Measurements from ENCODE around the gene ZC3H18. TPM values are rescaled to one million over a fixed set of nuclear protein-coding genes. Genes with fewer than 3 reads are reported as not detected.

ZC3H18 gene
- total RNA-seq, 1 experiment from 2014 or later: 76.4 TPM

DNA sequence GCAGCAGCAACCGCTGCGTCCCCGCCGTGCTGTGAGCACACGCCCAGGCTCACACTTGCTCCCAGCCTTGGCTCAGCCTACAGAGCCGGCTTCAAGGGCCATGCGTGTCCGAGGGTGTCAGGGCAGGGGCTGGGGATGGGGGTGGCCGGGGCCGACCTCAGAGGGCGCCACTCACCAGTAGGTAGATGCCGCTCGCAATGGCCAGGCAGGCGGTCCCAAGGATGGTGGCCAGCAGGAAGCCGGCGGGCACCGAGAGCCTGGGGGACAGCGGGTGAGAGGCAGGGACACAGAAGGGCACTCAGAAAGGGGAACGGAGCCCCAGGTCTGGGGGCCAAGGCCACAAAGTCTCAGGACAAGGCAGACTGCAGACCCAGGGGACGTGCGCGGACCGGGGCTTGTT lies 75.7 kb downstream of the ZC3H18 start:
- no peak for TF ChIP-seq EZH2 (IDR thresholded peaks at IDR 0.05; ENCODE audit: low read depth)
- TF ChIP-seq, protein P1, sequence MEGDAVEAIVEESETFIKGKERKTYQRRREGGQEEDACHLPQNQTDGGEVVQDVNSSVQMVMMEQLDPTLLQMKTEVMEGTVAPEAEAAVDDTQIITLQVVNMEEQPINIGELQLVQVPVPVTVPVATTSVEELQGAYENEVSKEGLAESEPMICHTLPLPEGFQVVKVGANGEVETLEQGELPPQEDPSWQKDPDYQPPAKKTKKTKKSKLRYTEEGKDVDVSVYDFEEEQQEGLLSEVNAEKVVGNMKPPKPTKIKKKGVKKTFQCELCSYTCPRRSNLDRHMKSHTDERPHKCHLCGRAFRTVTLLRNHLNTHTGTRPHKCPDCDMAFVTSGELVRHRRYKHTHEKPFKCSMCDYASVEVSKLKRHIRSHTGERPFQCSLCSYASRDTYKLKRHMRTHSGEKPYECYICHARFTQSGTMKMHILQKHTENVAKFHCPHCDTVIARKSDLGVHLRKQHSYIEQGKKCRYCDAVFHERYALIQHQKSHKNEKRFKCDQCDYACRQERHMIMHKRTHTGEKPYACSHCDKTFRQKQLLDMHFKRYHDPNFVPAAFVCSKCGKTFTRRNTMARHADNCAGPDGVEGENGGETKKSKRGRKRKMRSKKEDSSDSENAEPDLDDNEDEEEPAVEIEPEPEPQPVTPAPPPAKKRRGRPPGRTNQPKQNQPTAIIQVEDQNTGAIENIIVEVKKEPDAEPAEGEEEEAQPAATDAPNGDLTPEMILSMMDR (conservative IDR thresholded peaks at IDR 0.05): no peak
- Histone ChIP-seq H3K36me3 (ENCODE audit: low read depth) (no peaks in the 10 kb centered on the region), H3K9me3 (ENCODE audit: insufficient read depth, low read depth) (no peaks in the 10 kb centered on the region), H3K4me3 (no peak overlapping the region), H3K79me2 (ENCODE audit: low read depth) (no peaks in the 10 kb centered on the region), H3K27ac (no peak overlapping the region), H3K4me2 (no peak overlapping the region), H4K20me1 (ENCODE audit: insufficient read depth) (peaks cover 12% of the 10 kb centered on the region), H3K9me2 (ENCODE audit: insufficient read depth) (no peaks in the 10 kb centered on the region), H2AFZ (no peak overlapping the region), H3K4me1 (replicated peaks; ENCODE audit: insufficient read depth) (no peaks in the 10 kb centered on the region), H3K27me3 (ENCODE audit: insufficient read depth, low read depth) (peaks cover 13% of the 10 kb centered on the region; the same call in 1 of the 2 replicates), H3F3A (ENCODE audit: insufficient read depth, low read depth) (peaks cover 14% of the 10 kb centered on the region; the same call in 1 of the 2 replicates)
- CTCF ChIA-PET: no interaction called here
- no TSS peak for BruUV-seq (replicated peaks)
- no peak for DNase-seq
- POLR2A ChIA-PET (ENCODE audit: unreplicated experiment): no interaction called here
- intact Hi-C loops (cut with micrococcal nuclease; ENCODE audit: unreplicated experiment): no loop called here

DNA sequence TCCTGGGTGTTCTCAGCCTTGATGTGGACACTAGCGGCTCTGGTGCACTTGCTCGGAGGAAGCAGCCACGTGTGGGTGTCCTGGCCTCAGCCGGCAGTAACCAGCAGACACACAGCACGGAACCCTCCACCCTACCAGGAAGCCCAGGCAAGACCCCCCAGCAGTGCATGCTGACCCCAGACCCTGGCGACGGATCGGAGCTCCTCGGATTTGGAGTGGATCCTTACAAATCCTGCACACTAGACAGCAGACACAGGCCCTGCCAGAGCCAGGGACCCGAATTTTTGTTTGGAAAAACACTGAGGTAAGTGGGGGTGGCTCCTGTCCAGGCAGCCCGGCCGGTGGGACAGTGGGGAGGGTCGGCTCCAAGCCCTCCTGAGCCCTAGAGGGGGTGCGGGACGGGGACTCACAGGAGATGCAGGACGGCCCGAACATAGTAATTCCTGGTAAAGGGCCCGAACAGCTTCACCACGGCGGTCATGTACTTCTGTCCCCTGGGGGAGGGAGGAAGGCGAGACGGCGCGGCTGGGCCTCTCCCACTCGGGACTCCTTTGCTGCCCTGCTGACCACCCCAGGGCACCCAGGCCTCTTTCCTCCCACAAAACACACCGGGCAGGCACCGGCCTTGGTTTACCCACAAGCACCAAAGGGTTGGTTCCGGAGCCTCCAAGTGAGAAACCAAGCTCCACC lies 76.3 kb downstream of the ZC3H18 start:
- peaks cover 18% of the 10 kb centered on the region; the same call in 1 of the 2 replicates for H3F3A ChIP-seq (ENCODE audit: insufficient read depth, low read depth)
- peaks cover 13% of the 10 kb centered on the region; the same call in 1 of the 2 replicates for H3K27me3 ChIP-seq (ENCODE audit: insufficient read depth, low read depth)
- no peaks in the 10 kb centered on the region for H3K4me1 ChIP-seq (replicated peaks; ENCODE audit: insufficient read depth)
- CTCF ChIA-PET: no interaction called here
- no peaks in the 10 kb centered on the region for H3K79me2 ChIP-seq (ENCODE audit: low read depth)
- H3K9me3 ChIP-seq (ENCODE audit: insufficient read depth, low read depth): no peaks in the 10 kb centered on the region
- no peak for TF ChIP-seq EZH2 (IDR thresholded peaks at IDR 0.05; ENCODE audit: low read depth)
- TF ChIP-seq, protein P1 (conservative IDR thresholded peaks at IDR 0.05): no peak
- no peak overlapping the region for H3K4me2 ChIP-seq
- H3K4me3 ChIP-seq: no peak overlapping the region
- no TSS peak for BruUV-seq (replicated peaks)
- H2AFZ ChIP-seq: no peak overlapping the region
- no peak overlapping the region for H3K27ac ChIP-seq
- H4K20me1 ChIP-seq (ENCODE audit: insufficient read depth): peaks cover 12% of the 10 kb centered on the region
- no peaks in the 10 kb centered on the region for H3K9me2 ChIP-seq (ENCODE audit: insufficient read depth)
- no peak for DNase-seq
- intact Hi-C loops (cut with micrococcal nuclease; ENCODE audit: unreplicated experiment): no loop called here
- POLR2A ChIA-PET (ENCODE audit: unreplicated experiment): no interaction called here
- no peaks in the 10 kb centered on the region for H3K36me3 ChIP-seq (ENCODE audit: low read depth)

DNA sequence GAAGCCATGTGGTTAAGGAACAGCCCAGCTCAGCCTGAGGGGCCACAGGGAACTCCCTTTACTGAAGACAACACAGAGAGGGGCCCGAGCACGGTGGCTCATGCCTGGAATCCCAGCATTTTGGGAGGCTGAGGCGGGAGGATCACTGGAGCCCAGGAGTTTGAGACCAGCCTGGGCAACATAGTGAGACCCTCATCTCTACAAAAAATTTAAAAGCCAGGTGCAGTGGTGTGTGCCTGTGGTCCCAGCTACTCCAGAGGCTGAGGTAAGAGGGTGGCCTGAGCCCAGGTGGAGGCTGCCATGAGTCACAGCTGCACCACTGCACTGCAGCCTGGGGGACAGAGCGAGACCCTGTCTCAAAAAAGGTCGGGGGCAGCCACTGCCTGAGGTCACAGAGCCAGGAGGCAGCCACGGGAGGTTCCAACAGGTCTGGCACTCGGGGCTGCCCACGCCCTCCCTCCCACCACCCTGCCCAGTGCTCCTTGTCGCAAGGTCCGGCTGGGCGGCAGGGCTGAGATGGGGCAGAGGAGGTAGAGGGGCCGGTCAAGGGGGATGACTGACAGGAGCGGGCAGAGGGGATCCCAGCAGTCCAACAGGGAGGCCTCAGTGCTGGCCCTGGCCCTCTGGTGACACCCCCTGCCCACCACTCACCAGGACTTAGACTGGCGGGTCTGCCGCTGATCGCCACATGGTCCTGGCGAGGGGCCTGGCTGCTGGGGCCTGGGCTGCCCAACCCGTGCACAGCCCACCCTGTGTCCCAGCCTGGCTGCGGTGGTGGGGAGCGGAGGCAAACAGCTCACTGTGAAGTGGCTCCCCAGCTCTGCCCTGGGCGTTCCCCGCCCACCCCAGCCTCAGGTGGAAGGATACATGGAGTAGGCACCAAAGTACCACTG lies 77.2 kb downstream of the ZC3H18 start:
- Histone ChIP-seq H3K4me1 (replicated peaks; ENCODE audit: insufficient read depth) (no peaks in the 10 kb centered on the region), H3K4me3 (no peak overlapping the region), H3K9me2 (ENCODE audit: insufficient read depth) (no peaks in the 10 kb centered on the region), H3K27ac (no peak overlapping the region), H3K36me3 (ENCODE audit: low read depth) (no peaks in the 10 kb centered on the region), H3K79me2 (ENCODE audit: low read depth) (no peaks in the 10 kb centered on the region), H2AFZ (no peak overlapping the region), H4K20me1 (ENCODE audit: insufficient read depth) (peaks cover 12% of the 10 kb centered on the region), H3K9me3 (ENCODE audit: insufficient read depth, low read depth) (no peaks in the 10 kb centered on the region), H3K27me3 (ENCODE audit: insufficient read depth, low read depth) (peaks cover 13% of the 10 kb centered on the region; the same call in 1 of the 2 replicates), H3K4me2 (no peak overlapping the region), H3F3A (ENCODE audit: insufficient read depth, low read depth) (peaks cover 21% of the 10 kb centered on the region; the same call in 1 of the 2 replicates)
- TF ChIP-seq EZH2 (IDR thresholded peaks at IDR 0.05; ENCODE audit: low read depth): no peak
- TF ChIP-seq, protein P1 (conservative IDR thresholded peaks at IDR 0.05): no peak
- POLR2A ChIA-PET (ENCODE audit: unreplicated experiment): no interaction called here
- no peak for DNase-seq
- intact Hi-C loops (cut with micrococcal nuclease; ENCODE audit: unreplicated experiment): no loop called here
- CTCF ChIA-PET: no interaction called here
- no TSS peak for BruUV-seq (replicated peaks)
